ENCODE results near the gene TFF2.

Gene TFF2

DNA sequence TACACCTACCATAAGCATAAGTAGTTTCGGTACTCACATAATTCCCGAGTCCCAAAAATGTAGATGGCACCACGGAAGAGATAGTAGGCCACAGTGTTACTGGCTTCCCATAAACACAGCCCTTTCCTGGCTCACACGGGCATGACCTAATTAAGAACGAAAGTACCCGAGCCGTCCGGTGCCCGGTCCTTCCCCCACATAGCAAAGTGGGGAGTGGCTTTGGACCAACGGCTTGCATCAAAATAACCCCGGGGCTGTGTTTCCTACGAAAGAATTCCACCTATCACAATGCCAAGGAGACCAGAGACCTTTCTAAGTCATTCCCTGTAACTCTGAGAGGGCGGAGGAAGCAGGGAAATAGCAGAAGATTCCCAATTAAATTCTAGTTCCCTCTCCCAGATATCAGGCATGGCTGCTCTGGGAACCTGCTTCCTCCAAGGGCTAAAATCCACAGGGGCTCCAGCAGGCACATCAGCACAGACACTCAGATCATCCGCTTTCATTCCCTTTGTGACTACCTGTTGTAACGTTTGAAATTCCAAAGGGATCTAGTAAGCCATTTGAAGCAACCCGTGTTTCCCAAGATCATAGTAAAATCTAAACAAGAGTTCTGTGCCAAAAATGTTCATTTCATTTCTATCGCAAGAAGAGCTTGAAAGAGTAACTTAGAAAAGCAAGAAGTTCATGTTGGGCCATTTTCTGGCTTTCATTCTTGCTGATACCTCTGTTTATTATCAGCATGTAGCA, 45.3 kb upstream of the TFF2 start, which contains the start of gene TMPRSS3:
TMPRSS3 (minus strand) TSS at position 148 of the 747 bp plus-strand sequence. CDS start 635 bp downstream, outside the sequence.
- CTCF ChIA-PET, result interaction anchor here (0.6 to 0.7 kb wide), 2 partner anchors 137 to 924 kb away, joined by 4 read pairs; no protein-coding TSS in a partner anchor
- TF ChIP-seq MZF1 (tag by site-specific recombination; IDR thresholded peaks at IDR 0.05; ENCODE audit: borderline replicate concordance) (no peak), ZNF623 (tag by site-specific recombination; IDR thresholded peaks at IDR 0.05) (no peak), ZNF221 (tag by site-specific recombination; IDR thresholded peaks at IDR 0.05; ENCODE audit: borderline replicate concordance) (no peak), ZNF600 (tag by site-specific recombination; IDR thresholded peaks at IDR 0.05) (no peak), ZNF48 (tag by site-specific recombination; IDR thresholded peaks at IDR 0.05) (no peak), ZNF211 (tag by site-specific recombination; IDR thresholded peaks at IDR 0.05; ENCODE audit: low read depth) (no peak)
- TF ChIP-seq, protein P1, sequence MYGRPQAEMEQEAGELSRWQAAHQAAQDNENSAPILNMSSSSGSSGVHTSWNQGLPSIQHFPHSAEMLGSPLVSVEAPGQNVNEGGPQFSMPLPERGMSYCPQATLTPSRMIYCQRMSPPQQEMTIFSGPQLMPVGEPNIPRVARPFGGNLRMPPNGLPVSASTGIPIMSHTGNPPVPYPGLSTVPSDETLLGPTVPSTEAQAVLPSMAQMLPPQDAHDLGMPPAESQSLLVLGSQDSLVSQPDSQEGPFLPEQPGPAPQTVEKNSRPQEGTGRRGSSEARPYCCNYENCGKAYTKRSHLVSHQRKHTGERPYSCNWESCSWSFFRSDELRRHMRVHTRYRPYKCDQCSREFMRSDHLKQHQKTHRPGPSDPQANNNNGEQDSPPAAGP (tag by site-specific recombination; IDR thresholded peaks at IDR 0.05), result no peak
- TF ChIP-seq, protein P2, sequence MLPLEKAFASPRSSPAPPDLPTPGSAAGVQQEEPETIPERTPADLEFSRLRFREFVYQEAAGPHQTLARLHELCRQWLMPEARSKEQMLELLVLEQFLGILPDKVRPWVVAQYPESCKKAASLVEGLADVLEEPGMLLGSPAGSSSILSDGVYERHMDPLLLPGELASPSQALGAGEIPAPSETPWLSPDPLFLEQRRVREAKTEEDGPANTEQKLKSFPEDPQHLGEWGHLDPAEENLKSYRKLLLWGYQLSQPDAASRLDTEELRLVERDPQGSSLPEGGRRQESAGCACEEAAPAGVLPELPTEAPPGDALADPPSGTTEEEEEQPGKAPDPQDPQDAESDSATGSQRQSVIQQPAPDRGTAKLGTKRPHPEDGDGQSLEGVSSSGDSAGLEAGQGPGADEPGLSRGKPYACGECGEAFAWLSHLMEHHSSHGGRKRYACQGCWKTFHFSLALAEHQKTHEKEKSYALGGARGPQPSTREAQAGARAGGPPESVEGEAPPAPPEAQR (tag by site-specific recombination; IDR thresholded peaks at IDR 0.05), result no peak
- TF ChIP-seq, protein P3, sequence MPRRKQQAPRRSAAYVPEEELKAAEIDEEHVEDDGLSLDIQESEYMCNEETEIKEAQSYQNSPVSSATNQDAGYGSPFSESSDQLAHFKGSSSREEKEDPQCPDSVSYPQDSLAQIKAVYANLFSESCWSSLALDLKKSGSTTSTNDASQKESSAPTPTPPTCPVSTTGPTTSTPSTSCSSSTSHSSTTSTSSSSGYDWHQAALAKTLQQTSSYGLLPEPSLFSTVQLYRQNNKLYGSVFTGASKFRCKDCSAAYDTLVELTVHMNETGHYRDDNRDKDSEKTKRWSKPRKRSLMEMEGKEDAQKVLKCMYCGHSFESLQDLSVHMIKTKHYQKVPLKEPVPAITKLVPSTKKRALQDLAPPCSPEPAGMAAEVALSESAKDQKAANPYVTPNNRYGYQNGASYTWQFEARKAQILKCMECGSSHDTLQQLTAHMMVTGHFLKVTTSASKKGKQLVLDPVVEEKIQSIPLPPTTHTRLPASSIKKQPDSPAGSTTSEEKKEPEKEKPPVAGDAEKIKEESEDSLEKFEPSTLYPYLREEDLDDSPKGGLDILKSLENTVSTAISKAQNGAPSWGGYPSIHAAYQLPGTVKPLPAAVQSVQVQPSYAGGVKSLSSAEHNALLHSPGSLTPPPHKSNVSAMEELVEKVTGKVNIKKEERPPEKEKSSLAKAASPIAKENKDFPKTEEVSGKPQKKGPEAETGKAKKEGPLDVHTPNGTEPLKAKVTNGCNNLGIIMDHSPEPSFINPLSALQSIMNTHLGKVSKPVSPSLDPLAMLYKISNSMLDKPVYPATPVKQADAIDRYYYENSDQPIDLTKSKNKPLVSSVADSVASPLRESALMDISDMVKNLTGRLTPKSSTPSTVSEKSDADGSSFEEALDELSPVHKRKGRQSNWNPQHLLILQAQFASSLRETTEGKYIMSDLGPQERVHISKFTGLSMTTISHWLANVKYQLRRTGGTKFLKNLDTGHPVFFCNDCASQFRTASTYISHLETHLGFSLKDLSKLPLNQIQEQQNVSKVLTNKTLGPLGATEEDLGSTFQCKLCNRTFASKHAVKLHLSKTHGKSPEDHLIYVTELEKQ (tag by site-specific recombination; IDR thresholded peaks at IDR 0.05; ENCODE audit: borderline replicate concordance), result no peak
- Histone ChIP-seq H3K4me1 (ENCODE audit: control insufficient read depth, insufficient read depth, low read length) (no peaks in the 10 kb centered on the region), H3K9me3 (ENCODE audit: control insufficient read depth, insufficient read depth, low read depth, low read length) (no peaks in the 10 kb centered on the region), H3K27ac (ENCODE audit: extremely low read depth, low read depth, low read length) (no peak within 1 kb of the TSS), H3K4me3 (ENCODE audit: low read depth, low read length) (no peak within 1 kb of the TSS), H3K36me3 (ENCODE audit: control insufficient read depth in 2 of 2, insufficient read depth in 1 of 2, low read length in 2 of 2) (no peaks in the 10 kb centered on the region)
- POLR2A ChIA-PET, result no interaction called here

DNA sequence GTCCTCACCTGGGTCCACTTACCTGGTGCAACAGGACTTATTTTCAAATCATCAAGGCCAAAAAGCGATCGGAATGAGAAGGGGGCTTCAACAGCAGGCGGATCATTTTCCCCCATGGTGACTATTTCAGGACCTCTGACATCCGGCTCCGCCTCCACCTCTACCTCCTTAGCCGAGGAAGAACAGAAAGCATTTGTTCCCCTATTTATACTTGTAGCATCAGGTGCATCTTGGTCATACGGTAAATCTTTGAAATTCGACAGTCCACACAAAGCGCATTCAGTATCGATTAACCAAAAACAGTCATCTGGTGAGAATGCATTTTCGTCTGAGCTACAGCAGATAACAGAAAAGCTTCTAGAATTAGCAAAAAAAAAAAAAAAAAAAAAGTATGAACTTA, 44.5 kb upstream of the TFF2 start:
- Histone ChIP-seq H3K27ac (ENCODE audit: extremely low read depth, low read depth, low read length) (no peak overlapping the region), H3K4me1 (ENCODE audit: control insufficient read depth, insufficient read depth, low read length) (no peaks in the 10 kb centered on the region), H3K4me3 (ENCODE audit: low read depth, low read length) (no peak overlapping the region), H3K9me3 (ENCODE audit: control insufficient read depth, insufficient read depth, low read depth, low read length) (no peaks in the 10 kb centered on the region), H3K36me3 (ENCODE audit: control insufficient read depth in 2 of 2, insufficient read depth in 1 of 2, low read length in 2 of 2) (no peaks in the 10 kb centered on the region)
- ChIA-PET CTCF (no interaction called here), POLR2A (no interaction called here)
- TF ChIP-seq ZNF37A (tag by site-specific recombination; IDR thresholded peaks at IDR 0.05), result no peak
- no peak for TF ChIP-seq ZBTB21 (tag by site-specific recombination; IDR thresholded peaks at IDR 0.05)
- TF ChIP-seq, protein P4, sequence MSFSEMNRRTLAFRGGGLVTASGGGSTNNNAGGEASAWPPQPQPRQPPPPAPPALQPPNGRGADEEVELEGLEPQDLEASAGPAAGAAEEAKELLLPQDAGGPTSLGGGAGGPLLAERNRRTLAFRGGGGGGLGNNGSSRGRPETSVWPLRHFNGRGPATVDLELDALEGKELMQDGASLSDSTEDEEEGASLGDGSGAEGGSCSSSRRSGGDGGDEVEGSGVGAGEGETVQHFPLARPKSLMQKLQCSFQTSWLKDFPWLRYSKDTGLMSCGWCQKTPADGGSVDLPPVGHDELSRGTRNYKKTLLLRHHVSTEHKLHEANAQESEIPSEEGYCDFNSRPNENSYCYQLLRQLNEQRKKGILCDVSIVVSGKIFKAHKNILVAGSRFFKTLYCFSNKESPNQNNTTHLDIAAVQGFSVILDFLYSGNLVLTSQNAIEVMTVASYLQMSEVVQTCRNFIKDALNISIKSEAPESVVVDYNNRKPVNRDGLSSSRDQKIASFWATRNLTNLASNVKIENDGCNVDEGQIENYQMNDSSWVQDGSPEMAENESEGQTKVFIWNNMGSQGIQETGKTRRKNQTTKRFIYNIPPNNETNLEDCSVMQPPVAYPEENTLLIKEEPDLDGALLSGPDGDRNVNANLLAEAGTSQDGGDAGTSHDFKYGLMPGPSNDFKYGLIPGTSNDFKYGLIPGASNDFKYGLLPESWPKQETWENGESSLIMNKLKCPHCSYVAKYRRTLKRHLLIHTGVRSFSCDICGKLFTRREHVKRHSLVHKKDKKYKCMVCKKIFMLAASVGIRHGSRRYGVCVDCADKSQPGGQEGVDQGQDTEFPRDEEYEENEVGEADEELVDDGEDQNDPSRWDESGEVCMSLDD (tag by site-specific recombination; IDR thresholded peaks at IDR 0.05), result no peak
- TF ChIP-seq ZNF600 (tag by site-specific recombination; IDR thresholded peaks at IDR 0.05), result no peak
- TF ChIP-seq ZNF843 (tag by site-specific recombination; IDR thresholded peaks at IDR 0.05), result no peak
- TF ChIP-seq, protein P5, sequence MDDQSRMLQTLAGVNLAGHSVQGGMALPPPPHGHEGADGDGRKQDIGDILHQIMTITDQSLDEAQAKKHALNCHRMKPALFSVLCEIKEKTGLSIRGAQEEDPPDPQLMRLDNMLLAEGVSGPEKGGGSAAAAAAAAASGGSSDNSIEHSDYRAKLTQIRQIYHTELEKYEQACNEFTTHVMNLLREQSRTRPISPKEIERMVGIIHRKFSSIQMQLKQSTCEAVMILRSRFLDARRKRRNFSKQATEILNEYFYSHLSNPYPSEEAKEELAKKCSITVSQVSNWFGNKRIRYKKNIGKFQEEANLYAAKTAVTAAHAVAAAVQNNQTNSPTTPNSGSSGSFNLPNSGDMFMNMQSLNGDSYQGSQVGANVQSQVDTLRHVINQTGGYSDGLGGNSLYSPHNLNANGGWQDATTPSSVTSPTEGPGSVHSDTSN (CRISPR knock-in tag; IDR thresholded peaks at IDR 0.05), result no peak
- TF ChIP-seq, protein P6, sequence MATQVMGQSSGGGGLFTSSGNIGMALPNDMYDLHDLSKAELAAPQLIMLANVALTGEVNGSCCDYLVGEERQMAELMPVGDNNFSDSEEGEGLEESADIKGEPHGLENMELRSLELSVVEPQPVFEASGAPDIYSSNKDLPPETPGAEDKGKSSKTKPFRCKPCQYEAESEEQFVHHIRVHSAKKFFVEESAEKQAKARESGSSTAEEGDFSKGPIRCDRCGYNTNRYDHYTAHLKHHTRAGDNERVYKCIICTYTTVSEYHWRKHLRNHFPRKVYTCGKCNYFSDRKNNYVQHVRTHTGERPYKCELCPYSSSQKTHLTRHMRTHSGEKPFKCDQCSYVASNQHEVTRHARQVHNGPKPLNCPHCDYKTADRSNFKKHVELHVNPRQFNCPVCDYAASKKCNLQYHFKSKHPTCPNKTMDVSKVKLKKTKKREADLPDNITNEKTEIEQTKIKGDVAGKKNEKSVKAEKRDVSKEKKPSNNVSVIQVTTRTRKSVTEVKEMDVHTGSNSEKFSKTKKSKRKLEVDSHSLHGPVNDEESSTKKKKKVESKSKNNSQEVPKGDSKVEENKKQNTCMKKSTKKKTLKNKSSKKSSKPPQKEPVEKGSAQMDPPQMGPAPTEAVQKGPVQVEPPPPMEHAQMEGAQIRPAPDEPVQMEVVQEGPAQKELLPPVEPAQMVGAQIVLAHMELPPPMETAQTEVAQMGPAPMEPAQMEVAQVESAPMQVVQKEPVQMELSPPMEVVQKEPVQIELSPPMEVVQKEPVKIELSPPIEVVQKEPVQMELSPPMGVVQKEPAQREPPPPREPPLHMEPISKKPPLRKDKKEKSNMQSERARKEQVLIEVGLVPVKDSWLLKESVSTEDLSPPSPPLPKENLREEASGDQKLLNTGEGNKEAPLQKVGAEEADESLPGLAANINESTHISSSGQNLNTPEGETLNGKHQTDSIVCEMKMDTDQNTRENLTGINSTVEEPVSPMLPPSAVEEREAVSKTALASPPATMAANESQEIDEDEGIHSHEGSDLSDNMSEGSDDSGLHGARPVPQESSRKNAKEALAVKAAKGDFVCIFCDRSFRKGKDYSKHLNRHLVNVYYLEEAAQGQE (tag by site-specific recombination; IDR thresholded peaks at IDR 0.05), result no peak
- TF ChIP-seq, protein P7, sequence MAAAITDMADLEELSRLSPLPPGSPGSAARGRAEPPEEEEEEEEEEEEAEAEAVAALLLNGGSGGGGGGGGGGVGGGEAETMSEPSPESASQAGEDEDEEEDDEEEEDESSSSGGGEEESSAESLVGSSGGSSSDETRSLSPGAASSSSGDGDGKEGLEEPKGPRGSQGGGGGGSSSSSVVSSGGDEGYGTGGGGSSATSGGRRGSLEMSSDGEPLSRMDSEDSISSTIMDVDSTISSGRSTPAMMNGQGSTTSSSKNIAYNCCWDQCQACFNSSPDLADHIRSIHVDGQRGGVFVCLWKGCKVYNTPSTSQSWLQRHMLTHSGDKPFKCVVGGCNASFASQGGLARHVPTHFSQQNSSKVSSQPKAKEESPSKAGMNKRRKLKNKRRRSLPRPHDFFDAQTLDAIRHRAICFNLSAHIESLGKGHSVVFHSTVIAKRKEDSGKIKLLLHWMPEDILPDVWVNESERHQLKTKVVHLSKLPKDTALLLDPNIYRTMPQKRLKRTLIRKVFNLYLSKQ (tag by site-specific recombination; IDR thresholded peaks at IDR 0.05; ENCODE audit: borderline replicate concordance), result no peak
- no peak for TF ChIP-seq ZNF48 (tag by site-specific recombination; IDR thresholded peaks at IDR 0.05)
- no peak for TF ChIP-seq GLI2 (tag by site-specific recombination; IDR thresholded peaks at IDR 0.05; ENCODE audit: borderline replicate concordance, low read depth)

Data from HEK293 (cell line).